Activated naive CD4-positive, alpha-beta T cell treated with anti-CD3 and anti-CD28 coated beads, Interleukin-2, amount 50 U/mL, for 16 hours (primary cell): ENCODE data around the gene MGLL.
A peak's percentile ranks its signal among the peaks of the same experiment; 100 is the strongest.

Experiments
- DNase-seq: peaks from one replicate; pipeline ENCODE4 v3.0.0-alpha.2; 2020

Gene MGLL

DNA sequence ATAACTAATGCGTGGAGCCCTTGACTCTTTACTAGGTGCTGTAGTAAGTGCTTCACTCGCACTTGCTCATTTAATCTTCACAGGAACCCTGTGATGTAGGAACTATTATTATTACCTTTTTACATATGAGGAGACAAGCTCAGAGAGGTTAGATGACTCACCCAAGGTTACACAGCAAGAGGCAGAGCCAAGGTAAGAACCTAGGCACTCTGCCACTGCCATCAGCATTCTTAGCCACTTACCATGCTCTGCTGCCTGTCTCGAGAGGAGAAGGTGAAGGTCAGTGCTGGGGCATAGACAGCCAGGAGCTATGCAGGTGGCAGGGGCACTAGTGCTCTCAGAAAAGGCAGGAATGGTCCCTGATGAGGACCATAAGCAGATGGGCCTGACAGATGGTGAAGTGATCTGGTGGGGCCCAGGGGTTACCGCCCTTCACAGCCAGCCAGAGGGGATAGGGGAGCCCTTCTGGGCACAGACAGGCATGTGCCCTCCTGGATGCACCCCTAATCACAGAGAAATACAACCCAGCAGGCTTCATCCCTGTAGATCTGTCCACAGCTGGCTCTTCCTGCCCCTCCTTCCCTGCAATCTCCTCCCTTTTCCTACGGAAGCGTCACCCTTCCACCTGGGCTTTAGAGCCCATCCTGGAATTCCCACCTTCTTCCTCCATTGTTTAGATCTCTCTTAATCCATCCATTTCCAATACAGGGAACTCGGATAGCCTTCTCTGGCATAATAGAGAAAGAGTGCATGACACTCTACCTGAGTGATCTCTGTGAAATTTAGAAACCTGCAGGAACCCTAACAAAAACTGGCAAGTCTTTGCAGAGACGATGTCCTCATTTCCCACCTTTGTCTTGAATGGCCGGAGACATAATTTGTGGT lies 122.7 kb downstream of the MGLL start:
- no peak for DNase-seq

DNA sequence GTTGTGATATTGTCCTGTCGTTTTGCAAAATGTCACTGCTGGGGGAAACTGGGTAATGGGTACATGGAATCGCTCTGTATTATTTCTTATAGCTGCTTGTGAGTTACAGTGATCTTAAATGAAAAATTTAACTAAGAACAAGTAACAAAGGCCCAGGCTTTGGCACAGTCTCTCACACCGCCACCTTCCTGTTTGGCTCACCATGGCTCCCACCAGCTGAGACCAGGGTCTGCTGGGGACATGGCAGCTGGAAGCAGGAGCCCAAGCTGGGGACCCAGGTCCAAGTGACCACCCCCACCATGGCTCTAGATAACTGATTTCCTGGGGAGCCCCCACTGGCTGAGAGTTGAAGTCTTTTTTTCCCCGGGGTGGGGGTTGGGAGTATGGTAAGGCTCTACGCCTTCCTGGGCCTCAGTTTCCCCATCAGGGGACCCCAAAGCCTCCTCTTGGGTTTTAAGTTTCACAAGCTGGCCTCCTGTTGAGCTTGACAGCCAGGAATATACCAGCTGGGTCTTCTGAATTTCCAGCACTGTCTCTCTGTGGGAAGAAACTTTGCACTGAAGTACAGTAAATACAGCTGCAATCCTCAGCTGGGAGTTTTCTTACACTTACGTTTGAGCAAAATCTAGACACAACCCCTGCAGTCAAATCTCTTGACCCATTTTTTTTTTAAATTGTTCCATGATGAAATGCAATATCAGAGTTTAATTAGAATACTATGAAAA lies 123.5 kb downstream of the MGLL start:
- DNase-seq: no peak

GRCh38 chr3:127698286-127698685 lies 124.0 kb downstream of the MGLL start:
- DNase-seq: no peak

DNA sequence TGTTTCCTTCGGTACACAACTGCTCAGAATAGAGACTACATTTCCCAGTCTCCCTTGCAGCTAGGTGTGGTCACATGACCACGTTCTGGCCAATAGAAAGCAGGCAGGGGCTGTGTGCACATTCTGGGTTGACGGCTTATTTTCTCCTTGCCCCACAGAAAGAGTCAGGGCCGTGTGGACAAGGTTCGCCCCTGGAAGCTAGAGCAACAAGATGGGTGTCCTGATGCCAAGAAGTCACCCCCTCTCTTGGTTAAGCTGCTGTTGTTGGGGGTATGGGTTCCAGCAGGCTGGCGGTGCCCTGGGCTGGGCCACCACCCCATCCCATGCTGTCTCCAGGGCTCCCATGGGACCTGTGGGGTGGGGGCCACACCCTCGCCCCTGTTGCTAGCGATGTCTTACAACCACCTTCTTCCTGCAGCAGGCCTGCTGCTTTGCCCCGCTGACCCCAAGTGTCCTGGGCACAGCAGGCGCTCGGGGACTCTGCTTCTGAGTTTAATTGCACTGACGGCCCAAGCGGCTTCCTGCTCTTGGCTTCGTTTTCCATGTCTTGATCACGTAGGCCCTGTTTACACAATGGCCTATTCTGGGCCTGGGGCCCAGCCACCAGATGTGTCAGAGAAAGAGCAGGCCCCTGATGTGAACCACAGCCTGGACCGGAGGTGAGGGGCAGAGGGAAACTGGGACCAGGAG lies 124.6 kb downstream of the MGLL start:
- peak; percentile 45 for DNase-seq

DNA sequence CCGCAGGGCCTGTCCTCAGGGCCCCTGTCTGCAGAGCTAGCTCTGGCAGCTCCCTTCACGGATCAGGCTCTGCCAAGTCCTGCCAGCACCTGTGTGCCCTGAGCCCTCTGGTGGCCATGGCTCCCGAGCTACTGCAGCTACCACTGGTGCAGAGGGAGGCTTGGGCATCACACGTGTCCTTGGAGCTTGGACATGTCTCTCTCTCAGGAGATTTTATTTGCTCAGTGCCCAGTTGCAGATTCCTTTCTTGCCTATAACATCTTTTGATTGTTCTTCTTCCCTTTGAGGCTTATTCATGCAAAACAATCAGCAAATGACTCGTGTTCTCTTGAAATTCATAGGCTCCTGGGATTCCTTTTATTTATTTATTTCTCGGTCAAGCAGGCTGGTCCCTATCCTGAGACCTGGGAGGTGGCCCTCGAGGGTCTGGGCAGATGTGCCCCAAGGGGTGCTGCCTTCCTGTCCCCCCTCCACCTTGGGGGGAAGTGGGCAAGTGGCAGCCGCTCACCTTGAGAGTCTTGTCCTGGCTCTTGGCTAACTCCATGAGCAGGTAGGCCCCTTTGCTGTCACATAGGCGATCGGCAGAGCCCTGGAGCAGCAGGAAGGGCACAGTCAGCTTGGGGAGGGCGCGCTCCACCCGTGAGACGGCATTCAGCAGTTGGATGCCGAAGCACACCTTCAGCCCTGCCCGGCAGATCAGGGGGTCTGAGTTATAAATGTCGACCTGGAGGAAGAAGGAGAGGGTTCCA lies 127.7 kb downstream of the MGLL start:
- DNase-seq: peak; percentile 32

- DNase-seq: no peak
Observed at GRCh38 chr3:127693336-127693843, 128.9 kb downstream of the MGLL start.

DNA sequence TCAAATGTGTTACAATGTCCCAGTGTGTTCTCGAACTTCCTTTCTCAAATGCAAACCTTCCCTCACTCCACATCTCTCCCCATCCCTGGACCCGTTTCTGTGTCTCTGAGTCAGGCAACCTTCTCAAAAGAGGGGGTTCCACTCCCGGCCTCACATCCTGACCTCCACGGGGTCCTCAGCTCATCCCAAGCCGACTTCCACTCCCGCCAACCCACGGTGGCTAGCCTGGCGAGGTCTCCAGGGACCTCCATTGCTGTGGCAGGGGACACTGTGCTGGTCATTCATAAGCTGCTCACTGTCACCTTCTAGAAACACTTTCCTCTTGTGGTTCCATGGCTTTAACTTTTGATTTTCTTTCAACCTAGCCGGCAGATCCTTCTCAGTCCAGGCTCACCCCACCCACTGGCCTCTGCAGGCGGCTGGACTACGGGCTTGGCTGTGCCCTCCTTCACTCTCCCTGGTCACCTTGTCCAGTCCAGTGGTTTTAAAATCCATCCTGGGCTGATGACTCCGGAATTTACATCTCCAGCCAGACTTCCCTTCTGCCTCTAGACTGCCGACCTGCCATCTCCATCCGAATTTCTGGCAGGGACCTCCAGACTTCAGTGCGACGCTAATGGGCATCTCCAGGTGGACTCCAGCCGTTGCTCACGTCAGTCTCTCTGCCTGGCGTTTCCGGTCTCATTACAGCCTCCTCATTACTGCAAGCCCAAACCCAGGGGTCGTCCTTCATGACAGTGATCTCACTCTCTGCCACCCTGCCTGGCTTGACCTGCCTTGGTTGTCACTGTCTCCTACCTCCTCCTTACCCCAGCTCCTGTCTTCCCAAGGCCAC lies 129.6 kb downstream of the MGLL start:
- DNase-seq: no peak

- no peak for DNase-seq
Observed at GRCh38 chr3:127691974-127692373, 130.3 kb downstream of the MGLL start.

DNA sequence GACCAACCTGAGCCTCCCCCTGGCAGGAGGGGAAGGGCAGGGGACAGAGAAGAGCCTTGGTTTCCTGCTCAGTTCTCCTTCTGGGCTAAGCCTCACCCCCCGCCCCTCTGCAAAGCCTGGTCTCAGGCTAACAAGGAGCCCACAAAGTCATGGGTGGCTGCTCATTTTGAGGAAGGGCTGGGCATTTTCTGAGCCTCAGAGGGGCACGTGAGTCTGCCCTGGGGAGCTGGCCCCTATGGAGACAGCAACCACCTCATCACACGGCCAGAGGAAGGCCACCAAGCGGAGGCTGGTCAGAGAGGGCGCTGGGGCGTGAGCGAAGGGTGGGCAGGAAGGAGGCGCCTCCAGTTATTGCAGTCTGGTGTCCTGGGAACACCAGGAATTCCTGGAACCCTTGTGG lies 130.8 kb downstream of the MGLL start:
- DNase-seq: no peak

GRCh38 chr3:127690823-127691452 lies 131.4 kb downstream of the MGLL start:
- no peak for DNase-seq

- no peak for DNase-seq
Observed at GRCh38 chr3:127690106-127690505, 132.2 kb downstream of the MGLL start.

DNA sequence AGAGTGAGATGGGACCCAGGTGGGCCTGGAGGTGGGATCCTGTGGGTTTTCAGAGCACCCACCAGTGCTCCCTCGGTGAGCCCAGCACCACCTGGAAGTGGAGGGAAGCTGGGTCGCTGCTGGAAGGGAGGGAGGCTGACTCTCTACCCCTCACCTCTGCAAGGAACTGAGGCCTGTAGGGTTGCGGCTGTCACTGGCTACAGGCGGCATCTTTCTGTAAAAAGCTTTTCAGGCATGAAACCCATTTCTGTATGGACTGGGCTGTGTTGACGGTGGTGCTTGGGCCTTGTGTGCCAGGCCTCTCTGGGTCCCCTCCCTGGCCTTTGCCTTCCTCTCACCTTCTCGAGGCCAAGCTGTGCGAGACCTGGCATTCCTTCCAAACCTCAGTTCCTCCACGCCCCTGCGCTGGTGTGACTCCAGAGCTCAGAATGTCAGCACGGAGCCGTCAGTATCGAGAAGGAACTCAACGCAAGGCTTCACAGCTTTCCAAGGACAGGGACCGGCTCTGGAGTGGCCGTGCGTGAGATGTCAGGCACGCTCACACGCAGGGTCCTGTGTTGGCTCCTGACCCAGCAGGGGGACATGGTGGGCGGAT lies 133.0 kb downstream of the MGLL start:
- DNase-seq: peak; percentile 3

- peak; percentile 2 for DNase-seq
Observed at GRCh38 chr3:127688416-127689265, 133.7 kb downstream of the MGLL start.

- peak; percentile 1 for DNase-seq
Observed at GRCh38 chr3:127688022-127688415, 134.3 kb downstream of the MGLL start.

DNA sequence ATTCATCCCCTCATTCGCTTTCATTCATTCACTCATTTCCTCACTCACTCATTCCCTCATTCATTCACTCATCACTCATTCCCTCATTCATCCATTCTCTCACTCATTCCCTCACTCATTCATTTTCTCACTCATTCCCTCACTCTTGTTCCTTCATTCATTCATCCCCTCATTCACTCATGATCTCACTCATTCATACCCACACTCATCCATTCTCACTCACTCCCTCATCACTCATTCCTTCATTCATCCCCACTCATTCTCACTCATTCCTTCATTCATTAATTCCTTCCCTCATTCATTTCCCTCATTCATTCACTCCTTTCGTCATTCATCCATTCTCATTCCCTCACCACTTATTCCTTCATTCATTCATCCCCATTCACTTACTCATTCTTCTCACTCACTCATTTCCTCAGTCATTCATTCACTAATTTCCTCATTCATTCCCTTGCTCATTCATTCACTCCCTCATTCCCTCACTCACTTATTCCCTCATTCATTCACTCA lies 135.0 kb downstream of the MGLL start:
- no peak for DNase-seq

GRCh38 chr3:127686512-127686894 lies 135.8 kb downstream of the MGLL start:
- no peak for DNase-seq

DNA sequence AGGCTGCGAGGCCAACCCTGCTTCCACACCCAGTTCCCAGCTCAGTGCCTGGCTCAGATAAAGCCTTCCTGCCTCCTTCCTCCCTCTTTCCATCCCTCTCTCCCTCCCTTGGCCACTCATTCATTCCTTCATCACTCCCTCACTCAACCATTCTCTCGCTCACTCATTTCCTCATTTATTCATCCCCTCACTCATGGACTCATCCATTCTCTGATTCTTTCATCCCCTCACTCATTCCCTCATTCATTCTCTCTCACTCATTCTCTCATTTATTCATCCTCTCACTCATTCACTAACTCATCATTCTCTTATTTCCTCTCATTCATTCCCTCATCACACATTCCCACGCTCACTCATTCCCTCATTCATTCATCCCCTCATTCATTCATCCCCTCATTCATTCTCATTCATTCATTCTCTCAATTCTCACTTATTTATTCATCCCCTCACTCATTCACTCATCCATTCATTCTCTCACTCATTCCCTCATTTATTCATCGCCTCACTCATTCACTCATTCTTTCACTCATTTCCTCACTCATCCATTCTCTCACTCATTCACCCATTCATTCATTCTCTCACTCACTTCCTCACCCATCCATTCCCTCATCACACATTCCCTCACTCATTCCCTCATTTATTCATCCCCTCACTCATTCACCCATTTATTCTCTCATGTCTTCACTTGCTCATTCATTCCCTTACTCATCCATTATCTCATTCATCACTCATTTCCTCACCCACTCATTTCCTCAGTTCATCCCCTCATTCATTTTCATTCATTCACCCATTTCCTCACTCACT lies 136.4 kb downstream of the MGLL start:
- no peak for DNase-seq

GRCh38 chr3:127684871-127685707 lies 137.2 kb downstream of the MGLL start:
- peak; percentile 6 for DNase-seq
